Kidney epithelial cell (primary cell): ENCODE data around the gene CWC27. TPM values are rescaled to one million over a fixed set of nuclear protein-coding genes. Genes with fewer than 3 reads are reported as not detected.

ENCODE experiments used
- DNase-seq: peaks from one replicate; pipeline ENCODE4 v3.0.0-alpha.2; 2010; ENCODE audit warnings: low read depth
- H3K27me3 ChIP-seq: 2 replicates; pipeline ENCODE4 v1.6.0; 2011; ENCODE audit warnings: low read length; ENCODE audit not compliant: control insufficient read depth, insufficient read depth
- H3K36me3 ChIP-seq: 2 replicates; pipeline ENCODE4 v1.5.1; 2011; ENCODE audit warnings: low read length; ENCODE audit not compliant: control insufficient read depth, insufficient read depth
- H3K4me3 ChIP-seq: 2 replicates; pipeline ENCODE4 v1.5.1; 2011; ENCODE audit warnings: low read depth, mild to moderate bottlenecking, control low read depth, low read length
- total RNA-seq: library from RNA; depleted of rRNA; stranded (reverse); fragments of >200 nt; gene quantifications from 2 replicates; pipeline ENCODE4 v1.2.3, GENCODE V29; 2015
- TF ChIP-seq, protein P1 (sequence below): IDR thresholded peaks from 2 replicates; pipeline ENCODE4 v1.5.1; 2011; ENCODE audit warnings: mild to moderate bottlenecking, moderate library complexity, low read length, control low read depth, inconsistent platforms; ENCODE audit not compliant: insufficient read depth, poor library complexity, severe bottlenecking

CWC27 gene
- total RNA-seq, 1 donor from 2014 or later: 23.6 TPM

DNA sequence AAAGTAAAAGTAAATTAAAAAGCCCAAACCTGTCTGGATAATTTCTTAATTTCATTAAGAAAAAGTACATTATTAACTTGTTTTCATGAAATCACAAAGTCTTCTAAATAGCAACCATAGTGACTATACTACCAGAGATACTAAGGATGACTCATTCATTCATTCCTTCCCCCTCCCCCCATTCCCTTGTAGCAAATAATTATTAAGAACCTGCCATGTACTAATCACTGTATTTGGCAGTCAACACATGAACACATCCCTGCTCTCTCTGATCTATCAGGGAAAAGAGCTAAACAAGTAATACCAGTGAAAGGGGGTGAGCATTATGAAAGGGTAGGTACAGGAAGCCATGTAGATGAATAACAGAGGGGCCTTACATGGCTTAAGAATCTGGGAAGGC lies 203.9 kb downstream of the CWC27 start:
- H3K4me3 ChIP-seq: no peak overlapping the region
- DNase-seq: no peak
- no peaks in the 10 kb centered on the region for H3K27me3 ChIP-seq
- no peaks in the 10 kb centered on the region for H3K36me3 ChIP-seq
- TF ChIP-seq, protein P1, sequence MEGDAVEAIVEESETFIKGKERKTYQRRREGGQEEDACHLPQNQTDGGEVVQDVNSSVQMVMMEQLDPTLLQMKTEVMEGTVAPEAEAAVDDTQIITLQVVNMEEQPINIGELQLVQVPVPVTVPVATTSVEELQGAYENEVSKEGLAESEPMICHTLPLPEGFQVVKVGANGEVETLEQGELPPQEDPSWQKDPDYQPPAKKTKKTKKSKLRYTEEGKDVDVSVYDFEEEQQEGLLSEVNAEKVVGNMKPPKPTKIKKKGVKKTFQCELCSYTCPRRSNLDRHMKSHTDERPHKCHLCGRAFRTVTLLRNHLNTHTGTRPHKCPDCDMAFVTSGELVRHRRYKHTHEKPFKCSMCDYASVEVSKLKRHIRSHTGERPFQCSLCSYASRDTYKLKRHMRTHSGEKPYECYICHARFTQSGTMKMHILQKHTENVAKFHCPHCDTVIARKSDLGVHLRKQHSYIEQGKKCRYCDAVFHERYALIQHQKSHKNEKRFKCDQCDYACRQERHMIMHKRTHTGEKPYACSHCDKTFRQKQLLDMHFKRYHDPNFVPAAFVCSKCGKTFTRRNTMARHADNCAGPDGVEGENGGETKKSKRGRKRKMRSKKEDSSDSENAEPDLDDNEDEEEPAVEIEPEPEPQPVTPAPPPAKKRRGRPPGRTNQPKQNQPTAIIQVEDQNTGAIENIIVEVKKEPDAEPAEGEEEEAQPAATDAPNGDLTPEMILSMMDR: no peak

DNA sequence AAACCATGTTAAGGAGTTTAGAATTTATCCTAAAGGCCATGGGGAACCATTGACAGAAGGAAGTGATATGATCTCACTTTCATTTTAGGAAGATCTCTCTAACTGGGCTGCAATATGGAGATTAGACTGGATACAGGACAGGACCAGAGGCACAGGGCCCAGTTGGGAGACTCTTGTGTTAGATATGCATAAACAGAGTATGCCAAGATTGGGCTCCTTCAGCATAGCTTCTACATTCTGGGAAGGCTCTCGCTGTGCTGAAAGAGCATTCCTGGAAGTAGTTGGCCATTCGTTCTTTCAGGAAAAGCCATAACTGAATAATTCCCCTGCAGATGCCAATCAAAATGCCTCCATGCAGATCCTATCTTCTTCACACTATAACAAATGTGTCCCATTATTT lies 204.5 kb downstream of the CWC27 start:
- no peak overlapping the region for H3K4me3 ChIP-seq
- H3K36me3 ChIP-seq: no peaks in the 10 kb centered on the region
- no peaks in the 10 kb centered on the region for H3K27me3 ChIP-seq
- TF ChIP-seq, protein P1: no peak
- DNase-seq: no peak

DNA sequence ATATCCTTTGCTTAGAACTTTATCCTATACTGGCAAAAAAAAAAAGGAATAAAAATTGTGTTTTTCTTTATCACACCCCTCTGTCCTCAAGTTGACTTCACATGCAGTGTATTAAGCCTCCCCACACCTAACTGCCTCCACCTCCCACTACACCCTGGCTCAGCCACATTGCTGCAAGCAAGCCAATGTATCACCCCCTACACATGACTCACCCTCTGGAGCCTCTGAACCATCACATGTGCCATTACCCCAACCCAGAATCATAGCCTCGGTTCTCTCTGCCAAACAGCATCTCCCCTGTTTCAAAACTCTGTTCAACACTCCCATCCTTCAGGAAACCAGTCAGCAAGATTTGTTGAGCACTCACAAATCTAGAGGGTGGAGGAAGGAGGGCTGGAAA lies 209.0 kb downstream of the CWC27 start:
- no peak for DNase-seq
- TF ChIP-seq, protein P1: no peak
- Histone ChIP-seq H3K27me3 (no peaks in the 10 kb centered on the region), H3K4me3 (no peak overlapping the region), H3K36me3 (no peaks in the 10 kb centered on the region)

DNA sequence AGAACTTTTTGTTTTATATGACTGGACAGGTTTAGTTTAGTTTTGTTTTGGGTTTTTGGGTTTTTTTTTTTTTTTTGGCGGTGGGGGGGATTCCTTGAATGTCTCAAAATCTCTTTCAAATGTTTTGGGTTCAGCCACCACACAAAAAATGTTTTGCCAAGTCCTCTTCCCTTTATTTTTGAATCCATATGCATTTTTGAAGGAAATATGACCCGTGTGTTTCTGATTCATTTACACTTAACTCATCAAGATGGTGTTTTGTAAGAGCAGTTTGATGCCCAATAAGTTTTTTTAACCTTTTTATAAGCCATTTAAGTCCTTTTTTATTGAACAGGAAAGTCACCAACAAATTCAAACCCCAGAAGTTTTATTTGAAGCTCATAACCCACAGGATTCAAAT lies 209.8 kb downstream of the CWC27 start:
- no peak for DNase-seq
- TF ChIP-seq, protein P1: no peak
- Histone ChIP-seq H3K4me3 (no peak overlapping the region), H3K36me3 (no peaks in the 10 kb centered on the region), H3K27me3 (no peaks in the 10 kb centered on the region)

DNA sequence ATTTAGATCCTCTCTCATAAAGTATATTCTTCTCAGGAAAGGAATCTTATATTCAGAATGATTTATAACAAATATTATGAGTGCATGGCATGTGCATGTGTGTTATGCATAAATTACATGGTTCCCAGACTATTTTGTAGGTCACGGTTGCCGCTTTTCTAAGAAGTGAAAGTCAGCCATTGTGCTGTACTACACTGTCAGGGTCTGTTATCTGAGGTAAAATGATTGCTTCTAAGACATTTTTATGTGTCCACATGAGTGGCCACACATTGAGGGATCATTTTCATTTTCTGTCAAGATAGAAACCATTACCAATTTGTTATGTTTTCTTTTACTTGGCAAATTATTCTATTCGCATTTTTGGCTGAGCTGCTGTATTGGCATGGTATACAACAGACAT lies 210.8 kb downstream of the CWC27 start:
- no peaks in the 10 kb centered on the region for H3K27me3 ChIP-seq
- H3K4me3 ChIP-seq: no peak overlapping the region
- TF ChIP-seq, protein P1: no peak
- no peaks in the 10 kb centered on the region for H3K36me3 ChIP-seq
- no peak for DNase-seq

DNA sequence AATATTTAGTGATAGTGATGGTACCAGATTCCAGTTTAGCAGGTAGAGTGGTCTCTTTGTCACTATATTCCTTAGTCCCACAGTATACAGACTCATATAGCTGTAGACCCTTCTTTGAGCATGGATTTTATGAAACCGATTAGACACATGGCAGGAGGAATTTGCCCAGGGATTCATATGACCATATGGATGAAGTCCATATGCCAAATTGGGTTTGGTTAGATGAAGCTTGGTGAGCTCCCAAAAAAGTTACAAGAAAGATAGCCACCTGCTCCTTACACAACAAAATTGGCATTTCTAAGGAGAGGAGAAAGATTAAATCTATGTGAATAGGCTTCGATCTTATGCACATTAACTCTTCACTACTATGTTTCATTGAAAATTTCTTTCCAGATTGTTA lies 211.4 kb downstream of the CWC27 start:
- TF ChIP-seq, protein P1: no peak
- no peaks in the 10 kb centered on the region for H3K27me3 ChIP-seq
- H3K36me3 ChIP-seq: no peaks in the 10 kb centered on the region
- no peak overlapping the region for H3K4me3 ChIP-seq
- no peak for DNase-seq
